Activated effector memory CD4-positive, alpha-beta T cell treated with Interleukin-2 at 50 U/mL for 16 hours (primary cell): ENCODE results near the gene TNFRSF19.

Source experiments
- DNase-seq: peaks from one replicate; pipeline ENCODE4 v3.0.0-alpha.2; 2020

Gene TNFRSF19

GRCh38 chr13:23608701-23609413 lies 38.6 kb downstream of the TNFRSF19 start:
- DNase-seq: no peak

GRCh38 chr13:23609414-23609760 lies 39.2 kb downstream of the TNFRSF19 start:
- DNase-seq: no peak

- DNase-seq: no peak
These were observed 39.8 kb downstream of the TNFRSF19 start for GRCh38 chr13:23609874-23610576.

- no peak for DNase-seq
These were observed 40.8 kb downstream of the TNFRSF19 start for GRCh38 chr13:23610966-23611491.

GRCh38 chr13:23612182-23612581 lies 42.0 kb downstream of the TNFRSF19 start:
- no peak for DNase-seq

- DNase-seq: no peak
These were observed 42.5 kb downstream of the TNFRSF19 start for GRCh38 chr13:23612731-23613130.

GRCh38 chr13:23613596-23613995 lies 43.4 kb downstream of the TNFRSF19 start:
- no peak for DNase-seq

- DNase-seq: no peak
These were observed 45.3 kb downstream of the TNFRSF19 start for GRCh38 chr13:23615395-23616081.

GRCh38 chr13:23616228-23616627 lies 46.0 kb downstream of the TNFRSF19 start:
- DNase-seq: no peak

GRCh38 chr13:23617551-23618024 lies 47.4 kb downstream of the TNFRSF19 start:
- DNase-seq: no peak

GRCh38 chr13:23618341-23618740 lies 48.1 kb downstream of the TNFRSF19 start:
- DNase-seq: no peak

- no peak for DNase-seq
These were observed 49.0 kb downstream of the TNFRSF19 start for GRCh38 chr13:23619068-23619855.

- DNase-seq: no peak
These were observed 50.0 kb downstream of the TNFRSF19 start for GRCh38 chr13:23620211-23620610.

GRCh38 chr13:23620613-23621315 lies 50.6 kb downstream of the TNFRSF19 start:
- DNase-seq: no peak

- DNase-seq: no peak
These were observed 51.1 kb downstream of the TNFRSF19 start for GRCh38 chr13:23621316-23621645.

- no peak for DNase-seq
These were observed 52.8 kb downstream of the TNFRSF19 start for GRCh38 chr13:23622985-23623384.

GRCh38 chr13:23623394-23623793 lies 53.2 kb downstream of the TNFRSF19 start:
- DNase-seq: no peak

GRCh38 chr13:23626700-23627099 lies 56.5 kb downstream of the TNFRSF19 start:
- no peak for DNase-seq

- no peak for DNase-seq
These were observed 57.2 kb downstream of the TNFRSF19 start for GRCh38 chr13:23627410-23627809.

- DNase-seq: no peak
These were observed 58.0 kb downstream of the TNFRSF19 start for GRCh38 chr13:23628250-23628649.

GRCh38 chr13:23628765-23629565 lies 58.8 kb downstream of the TNFRSF19 start:
- DNase-seq: no peak
